MCF 10A (cell line): Measurements from ENCODE around the gene CYFIP2. TPM values are rescaled to one million over a fixed set of nuclear protein-coding genes. Genes with fewer than 3 reads are reported as not detected.
"Not testable (repeated sequence)": the region's sequence is repeated elsewhere in the genome, so short reads cannot be mapped to it uniquely, and the experiment has no call there.

ENCODE experiments used
- BruUV-seq: library from RNA; stranded (reverse); fragments of 400-500 nt; replicated peaks from 2 replicates; lab custom pipeline; 2021; lab: Mats Ljungman, UMichigan
- CTCF ChIA-PET: fragments of 300-600 bp; sonication (Branson Sonifier 250); formaldehyde crosslinking; extraction: SDS; loops from one replicate; lab custom pipeline; 2021; ENCODE audit warnings: antibody characterized with exemption, inconsistent platforms; lab: Yijun Ruan, JAX
- POLR2A ChIA-PET: fragments of 300-600, 350-650 bp; sonication (Branson Sonifier 250); formaldehyde crosslinking; extraction: SDS; loops from one replicate; lab custom pipeline; 2020; ENCODE audit warnings: antibody characterized with exemption, inconsistent platforms; lab: Yijun Ruan, JAX
- DNase-seq: peaks from one replicate; pipeline ENCODE4 v3.0.0-alpha.2; 2018; ENCODE audit not compliant: unreplicated experiment
- H3K27ac Mint-ChIP-seq: one replicate; pipeline ENCODE4 v1.8.0; 2022; ENCODE audit warnings: mild to moderate bottlenecking, low read depth, mixed read lengths; ENCODE audit not compliant: unreplicated experiment
- H3K27me3 Mint-ChIP-seq: one replicate; pipeline ENCODE4 v1.8.0; 2022; ENCODE audit warnings: mixed read lengths; ENCODE audit not compliant: insufficient read depth, unreplicated experiment
- H3K36me3 Mint-ChIP-seq: one replicate; pipeline ENCODE4 v1.8.0; 2022; ENCODE audit warnings: mild to moderate bottlenecking, moderate library complexity, mixed read lengths; ENCODE audit not compliant: insufficient read depth, unreplicated experiment
- H3K4me1 Mint-ChIP-seq: one replicate; pipeline ENCODE4 v1.8.0; 2022; ENCODE audit warnings: mixed read lengths; ENCODE audit not compliant: insufficient read depth, unreplicated experiment
- H3K4me3 Mint-ChIP-seq: one replicate; pipeline ENCODE4 v1.8.0; 2022; ENCODE audit warnings: mild to moderate bottlenecking, moderate library complexity, mixed read lengths; ENCODE audit not compliant: unreplicated experiment
- H3K9me3 Mint-ChIP-seq: one replicate; pipeline ENCODE4 v1.8.0; 2022; ENCODE audit warnings: mixed read lengths; ENCODE audit not compliant: unreplicated experiment
- CTCF ChIP-seq: fragments of 200-600 bp; IDR thresholded peaks from one replicate; pipeline ENCODE4 v1.8.0; 2022; ENCODE audit warnings: antibody characterized with exemption, mild to moderate bottlenecking; ENCODE audit not compliant: unreplicated experiment
- intact Hi-C: fragments of 100-400 bp; cut with micrococcal nuclease; formaldehyde crosslinking; loops from 2 replicates; pipeline ENCODE4 v1.14.1; 2022
- total RNA-seq: library from RNA; stranded (reverse); gene quantifications from 2 replicates; pipeline ENCODE4 v1.2.3, GENCODE V29; 2022

The CYFIP2 gene
- total RNA-seq, 1 experiment from 2014 or later, result 50.8 TPM

- Mint-ChIP-seq H3K4me3 (no peak overlapping the region), H3K27me3 (no peaks in the 10 kb centered on the region), H3K9me3 (peaks cover 11% of the 10 kb centered on the region), H3K27ac (no peak overlapping the region), H3K4me1 (no peaks in the 10 kb centered on the region), H3K36me3 (no peaks in the 10 kb centered on the region)
- DNase-seq, result no peak
- no peak for TF ChIP-seq CTCF
- ChIA-PET CTCF (interaction anchor here (0.5 to 1.6 kb wide), 7 partner anchors 11 to 318 kb away, joined by 3 to 6 read pairs (median 3); no protein-coding TSS in a partner anchor), POLR2A (interaction anchor here (2.2 kb wide), 1 partner anchor 11 kb away, joined by 8 read pairs; no protein-coding TSS in a partner anchor)
- intact Hi-C loops, result no loop called here
- no TSS peak for BruUV-seq
Observed at GRCh38 chr5:157400741-157401495, 135.0 kb downstream of the CYFIP2 start.

GRCh38 chr5:157415838-157416237 is 149.9 kb downstream of the CYFIP2 start:
- no TSS peak for BruUV-seq
- ChIA-PET CTCF (interaction anchor here (0.6 to 1.6 kb wide), 10 partner anchors 10 to 974 kb away, joined by 3 to 6 read pairs (median 3); no protein-coding TSS in a partner anchor), POLR2A (interaction anchor here (0.6 kb wide), 2 partner anchors 32 to 40 kb away, joined by 3 to 5 read pairs; no protein-coding TSS in a partner anchor)
- intact Hi-C loops, result no loop called here
- H3K27ac Mint-ChIP-seq, result no peak overlapping the region
- peaks cover 10% of the 10 kb centered on the region for H3K9me3 Mint-ChIP-seq
- H3K36me3 Mint-ChIP-seq, result no peaks in the 10 kb centered on the region
- no peak for TF ChIP-seq CTCF
- H3K4me3 Mint-ChIP-seq, result no peak overlapping the region
- DNase-seq, result no peak
- H3K27me3 Mint-ChIP-seq, result no peaks in the 10 kb centered on the region
- H3K4me1 Mint-ChIP-seq, result no peaks in the 10 kb centered on the region

- POLR2A ChIA-PET, intact Hi-C loops, DNase-seq, H3K4me1 Mint-ChIP-seq, H3K36me3 Mint-ChIP-seq, H3K9me3 Mint-ChIP-seq, H3K27ac Mint-ChIP-seq, BruUV-seq, CTCF ChIA-PET, H3K27me3 Mint-ChIP-seq, H3K4me3 Mint-ChIP-seq: not testable (repeated sequence)
Observed at GRCh38 chr5:157419521-157419920, 153.6 kb downstream of the CYFIP2 start.

- DNase-seq, H3K4me3 Mint-ChIP-seq, H3K9me3 Mint-ChIP-seq, H3K27ac Mint-ChIP-seq, H3K27me3 Mint-ChIP-seq, BruUV-seq, H3K36me3 Mint-ChIP-seq, POLR2A ChIA-PET, H3K4me1 Mint-ChIP-seq: not testable (repeated sequence)
- intact Hi-C loops, result loop anchor here (2.0 kb wide), 1 partner anchor 177 kb away; no protein-coding TSS in a partner anchor
- CTCF ChIA-PET, result interaction anchor here (0.7 to 16.2 kb wide), 3 partner anchors 38 to 289 kb away, joined by 3 to 642 read pairs (median 137); partner anchors contain the start of gene NIPAL4
Observed at GRCh38 chr5:157429920-157430319, 164.0 kb downstream of the CYFIP2 start.
